ENCODE measurements around the gene GNG2. TPM values are rescaled to one million over a fixed set of nuclear protein-coding genes. Genes with fewer than 3 reads are reported as not detected.

GNG2 gene
- polyA plus RNA-seq, 6 donors from 2014 or later = 74.1 to 98.6 (median 91.4) TPM

DNA sequence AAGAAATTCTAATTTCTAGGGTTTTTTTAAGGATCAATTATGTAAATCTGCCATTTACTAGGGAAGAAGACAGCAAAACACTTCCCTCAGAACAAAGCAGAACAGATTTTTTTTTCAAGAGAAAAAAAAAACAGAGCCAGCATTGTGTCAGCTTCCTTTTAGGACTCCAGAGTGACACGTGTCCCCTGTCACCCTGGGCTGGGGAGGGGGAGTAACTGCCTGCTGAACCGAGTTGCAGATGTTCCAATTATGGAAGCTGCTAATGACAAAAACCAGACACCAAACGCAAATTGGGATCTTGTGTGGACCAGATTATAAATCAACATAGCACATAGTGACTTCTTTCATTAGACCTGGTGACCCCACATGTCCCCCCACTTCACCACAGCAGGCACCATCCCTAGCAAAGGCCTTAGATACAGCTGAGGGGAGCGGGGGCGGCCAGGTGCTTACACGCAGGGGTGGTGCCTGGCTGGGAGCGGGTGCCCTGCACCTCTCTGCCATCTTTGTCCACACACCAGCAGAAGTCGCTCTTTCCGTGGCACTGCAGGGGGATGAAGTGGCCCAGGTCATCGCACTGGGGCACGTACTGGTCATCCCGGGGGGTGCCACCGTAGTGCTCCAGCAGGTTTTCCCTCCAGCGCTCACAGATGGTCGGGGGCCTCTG is 154.3 kb downstream of the GNG2 start:
- Mint-ChIP-seq H3K27me3 (peaks cover 0 to 5% (median 0%) of the 10 kb centered on the region in 3 donors), H3K4me1 (no peaks in the 10 kb centered on the region), H3K36me3 (peaks cover 0 to 14% of the 10 kb centered on the region in 2 donors), H3K4me3 (peak overlapping the region in 1 of 8 donors; percentile 32), H3K9me3 (peaks cover 0 to 1% (median 0%) of the 10 kb centered on the region in 7 donors), H3K27ac (peak overlapping the region in 1 of 6 donors; percentile 52)
- DNase-seq (no peak), ATAC-seq (ENCODE audit: low read depth in 2 of 2) (no peak)

DNA sequence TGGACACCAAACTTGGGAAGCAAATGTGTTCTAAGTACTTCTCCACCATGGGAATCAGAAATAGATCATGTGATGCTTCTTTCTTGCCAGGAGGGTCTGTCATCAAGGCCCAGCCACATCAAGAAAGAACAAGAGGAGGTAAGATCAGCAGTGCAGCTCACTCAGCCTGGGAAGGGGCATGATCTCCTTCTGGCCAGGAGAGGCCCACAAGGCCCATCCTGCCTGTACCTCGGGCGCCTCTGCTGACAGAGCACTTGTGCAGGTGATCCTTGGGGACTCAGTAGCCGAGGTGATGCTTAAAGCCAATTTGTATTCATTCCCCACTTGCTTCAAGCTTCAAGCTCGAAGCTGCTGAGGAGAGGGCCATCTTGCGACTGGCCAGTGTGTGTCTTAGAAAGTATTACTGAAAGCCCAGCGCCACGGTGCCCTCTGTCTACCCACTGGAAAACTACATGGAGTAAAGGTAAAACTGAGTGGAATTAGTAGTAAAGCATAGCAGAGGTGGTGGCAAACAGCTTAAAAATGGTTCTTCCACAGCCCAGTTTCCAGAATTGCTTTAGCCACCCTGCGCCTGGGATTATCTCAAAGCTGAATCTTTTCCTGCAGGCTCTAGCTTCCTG is 155.1 kb downstream of the GNG2 start:
- ATAC-seq (ENCODE audit: low read depth in 2 of 2) = no peak
- Mint-ChIP-seq H3K27ac (peak overlapping the region in 1 of 6 donors; percentile 6), H3K27me3 (peaks cover 0 to 5% (median 4%) of the 10 kb centered on the region in 3 donors), H3K4me3 (no peak overlapping the region), H3K36me3 (peaks cover 0 to 12% of the 10 kb centered on the region in 2 donors), H3K9me3 (peaks cover 0 to 1% (median 0%) of the 10 kb centered on the region in 7 donors), H3K4me1 (no peaks in the 10 kb centered on the region)
- no peak for DNase-seq

DNA sequence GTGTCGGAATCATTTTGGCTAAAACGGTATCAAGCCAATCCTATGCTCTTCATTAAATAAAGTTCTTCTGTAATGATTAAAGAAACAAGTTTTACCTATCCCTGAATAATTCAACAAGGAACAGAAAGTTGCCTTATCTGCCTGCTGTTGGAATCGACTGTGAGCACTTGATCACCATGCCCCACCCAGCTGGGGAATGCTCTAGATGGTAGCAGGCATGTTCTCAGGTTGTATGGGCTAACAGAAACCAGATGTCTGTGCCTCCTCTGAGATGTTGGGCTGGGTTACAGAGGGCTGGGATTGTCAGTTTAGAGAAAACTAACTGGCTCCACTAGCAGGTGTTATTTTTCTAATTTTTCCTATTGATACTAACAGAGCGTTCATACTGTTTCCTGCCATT is 157.8 kb downstream of the GNG2 start:
- ATAC-seq (ENCODE audit: low read depth in 2 of 2) (no peak), DNase-seq (no peak)
- Mint-ChIP-seq H3K27ac (no peak overlapping the region), H3K4me1 (no peaks in the 10 kb centered on the region), H3K4me3 (no peak overlapping the region), H3K36me3 (no peaks in the 10 kb centered on the region), H3K9me3 (peaks cover 0 to 4% (median 0%) of the 10 kb centered on the region in 7 donors), H3K27me3 (peaks cover 0 to 5% (median 4%) of the 10 kb centered on the region in 3 donors)

DNA sequence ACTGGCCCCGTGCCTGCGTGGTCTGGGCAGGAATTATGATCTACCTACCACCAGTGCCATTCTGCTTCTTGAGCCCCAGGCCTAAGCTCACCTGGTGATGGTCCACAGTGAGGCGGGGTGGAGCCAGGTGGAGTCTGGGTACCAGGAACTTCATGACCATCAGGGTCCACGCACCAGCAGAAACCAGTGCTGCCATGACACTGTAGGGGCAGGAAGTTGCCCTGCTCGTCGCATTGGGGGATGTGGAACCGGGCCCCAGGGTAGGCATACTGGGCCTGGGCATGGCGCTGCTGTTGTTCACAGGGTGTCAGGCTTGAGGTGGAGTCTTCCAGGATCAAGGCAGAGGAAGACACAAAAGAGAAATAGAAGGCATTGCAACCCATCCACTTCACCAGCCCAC is 158.6 kb downstream of the GNG2 start:
- Mint-ChIP-seq H3K36me3 (no peaks in the 10 kb centered on the region), H3K4me1 (no peaks in the 10 kb centered on the region), H3K4me3 (no peak overlapping the region), H3K27me3 (peaks cover 0 to 5% (median 4%) of the 10 kb centered on the region in 3 donors), H3K9me3 (peaks cover 0 to 4% (median 0%) of the 10 kb centered on the region in 7 donors), H3K27ac (no peak overlapping the region)
- ATAC-seq (ENCODE audit: low read depth in 2 of 2) (no peak), DNase-seq (no peak)

Other genes with a start within 250 kb of the GNG2 start
- under 1 TPM in 2 of 6 donors, not detected in 4; 0.36 to 0.44 TPM for gene FRMD6, start 208.7 kb upstream of the GNG2 start, polyA plus RNA-seq (ENCODE audit: low read depth in 6 of 6)
- gene RTRAF, start 128.9 kb downstream of the GNG2 start, polyA plus RNA-seq (ENCODE audit: low read depth in 6 of 6) = 100 to 1,000 TPM in 5 of 6 donors, 10 to 100 TPM in 1; 95.0 to 184 (median 171) TPM
- 1 to 10 TPM in 1 of 6 donors, under 1 TPM in 4, not detected in 1; 0.52 to 1.7 (median 0.77) TPM for gene NID2, start 208.4 kb downstream of the GNG2 start, polyA plus RNA-seq (ENCODE audit: low read depth in 6 of 6)

Measured in naive B cell (primary cell).